NB4 (cell line): ENCODE data around the gene RAB30.

Experiments used
- DNase-seq: peaks from one replicate; pipeline ENCODE4 v3.0.0; 2010; ENCODE audit warnings: low read depth
- H3K4me3 ChIP-seq: one replicate; pipeline ENCODE4 v1.5.1; 2011; ENCODE audit warnings: mild to moderate bottlenecking, low read depth, low read length, moderate library complexity
- MYC ChIP-seq: IDR thresholded peaks from 2 replicates; pipeline ENCODE4 v1.6.1; 2011; ENCODE audit warnings: low read depth, low read length
- POLR2A ChIP-seq: IDR thresholded peaks from 2 replicates; pipeline ENCODE4 v1.6.1; 2011; ENCODE audit warnings: mild to moderate bottlenecking; ENCODE audit not compliant: insufficient read length; ENCODE audit errors: extremely low read depth
- TF ChIP-seq, protein P1 (sequence below): IDR thresholded peaks from one replicate; pipeline ENCODE4 v1.5.1; 2012; ENCODE audit warnings: low read depth, low read length
- TF ChIP-seq, protein P2 (sequence below): IDR thresholded peaks from 2 replicates; pipeline ENCODE4 v1.6.1; 2011; ENCODE audit warnings: low read depth, low read length

RAB30 gene

DNA sequence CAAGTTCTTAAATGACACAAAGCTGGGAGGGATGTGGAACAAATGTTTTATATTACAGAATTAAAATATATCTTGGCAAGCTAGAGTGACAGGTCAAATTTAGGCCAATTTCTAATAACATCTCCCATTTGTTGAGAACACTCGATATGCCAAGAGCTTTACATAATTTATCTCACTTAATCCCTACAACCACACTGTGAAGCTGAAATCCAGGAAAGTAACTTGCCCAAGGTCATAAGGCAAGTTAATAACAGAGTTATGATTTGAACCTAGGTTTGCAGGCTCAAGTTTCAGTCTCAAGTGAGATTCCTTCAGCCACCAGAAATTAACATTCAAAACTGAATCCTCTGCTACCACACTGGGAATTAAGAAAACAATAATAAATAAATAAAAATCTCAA is 38.3 kb downstream of the RAB30 start:
- DNase-seq = no peak
- no peak for TF ChIP-seq MYC
- TF ChIP-seq POLR2A = no peak
- TF ChIP-seq, protein P1, sequence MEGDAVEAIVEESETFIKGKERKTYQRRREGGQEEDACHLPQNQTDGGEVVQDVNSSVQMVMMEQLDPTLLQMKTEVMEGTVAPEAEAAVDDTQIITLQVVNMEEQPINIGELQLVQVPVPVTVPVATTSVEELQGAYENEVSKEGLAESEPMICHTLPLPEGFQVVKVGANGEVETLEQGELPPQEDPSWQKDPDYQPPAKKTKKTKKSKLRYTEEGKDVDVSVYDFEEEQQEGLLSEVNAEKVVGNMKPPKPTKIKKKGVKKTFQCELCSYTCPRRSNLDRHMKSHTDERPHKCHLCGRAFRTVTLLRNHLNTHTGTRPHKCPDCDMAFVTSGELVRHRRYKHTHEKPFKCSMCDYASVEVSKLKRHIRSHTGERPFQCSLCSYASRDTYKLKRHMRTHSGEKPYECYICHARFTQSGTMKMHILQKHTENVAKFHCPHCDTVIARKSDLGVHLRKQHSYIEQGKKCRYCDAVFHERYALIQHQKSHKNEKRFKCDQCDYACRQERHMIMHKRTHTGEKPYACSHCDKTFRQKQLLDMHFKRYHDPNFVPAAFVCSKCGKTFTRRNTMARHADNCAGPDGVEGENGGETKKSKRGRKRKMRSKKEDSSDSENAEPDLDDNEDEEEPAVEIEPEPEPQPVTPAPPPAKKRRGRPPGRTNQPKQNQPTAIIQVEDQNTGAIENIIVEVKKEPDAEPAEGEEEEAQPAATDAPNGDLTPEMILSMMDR = no peak
- TF ChIP-seq, protein P2, sequence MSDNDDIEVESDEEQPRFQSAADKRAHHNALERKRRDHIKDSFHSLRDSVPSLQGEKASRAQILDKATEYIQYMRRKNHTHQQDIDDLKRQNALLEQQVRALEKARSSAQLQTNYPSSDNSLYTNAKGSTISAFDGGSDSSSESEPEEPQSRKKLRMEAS = no peak
- H3K4me3 ChIP-seq = no peak overlapping the region

DNA sequence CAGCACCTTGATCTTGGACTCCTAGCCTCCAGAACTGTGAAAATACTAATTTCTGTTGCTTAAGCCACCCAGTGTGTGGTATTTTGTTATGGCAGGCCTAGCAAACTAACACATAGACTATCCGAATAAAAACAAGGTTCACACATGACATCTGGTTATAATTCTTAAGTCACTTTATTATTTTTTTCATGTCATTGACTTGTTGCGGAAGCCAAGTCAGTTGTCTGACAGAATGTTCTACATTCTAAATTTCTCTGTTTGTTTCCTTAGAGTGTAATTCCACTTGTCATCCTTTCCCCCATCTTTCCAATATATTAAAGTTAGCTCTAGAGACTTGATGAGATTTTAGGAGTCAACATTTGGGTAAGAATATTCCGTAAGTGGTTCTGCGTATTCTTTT is 40.6 kb downstream of the RAB30 start:
- TF ChIP-seq, protein P1 = no peak
- DNase-seq = no peak
- no peak overlapping the region for H3K4me3 ChIP-seq

DNA sequence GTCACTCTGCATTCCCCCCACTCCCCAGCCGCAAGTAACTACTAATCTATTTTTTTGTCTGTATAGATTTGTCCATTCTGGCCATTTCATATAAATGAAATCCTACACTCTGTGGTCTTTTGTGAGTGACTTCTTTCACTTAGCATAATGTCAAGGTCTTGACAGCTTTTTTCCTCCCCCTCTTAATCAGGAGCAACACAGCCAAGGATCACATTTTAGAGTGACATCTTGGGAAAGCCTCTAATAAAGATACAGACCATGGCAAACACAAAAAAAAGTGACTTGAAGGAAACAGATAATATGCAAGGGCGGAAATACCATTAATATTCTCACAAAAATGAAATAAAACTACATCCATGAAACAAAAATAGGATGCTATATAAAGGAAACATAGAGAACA is 43.9 kb downstream of the RAB30 start:
- TF ChIP-seq, protein P2 = no peak
- DNase-seq = no peak
- H3K4me3 ChIP-seq = no peak overlapping the region

DNA sequence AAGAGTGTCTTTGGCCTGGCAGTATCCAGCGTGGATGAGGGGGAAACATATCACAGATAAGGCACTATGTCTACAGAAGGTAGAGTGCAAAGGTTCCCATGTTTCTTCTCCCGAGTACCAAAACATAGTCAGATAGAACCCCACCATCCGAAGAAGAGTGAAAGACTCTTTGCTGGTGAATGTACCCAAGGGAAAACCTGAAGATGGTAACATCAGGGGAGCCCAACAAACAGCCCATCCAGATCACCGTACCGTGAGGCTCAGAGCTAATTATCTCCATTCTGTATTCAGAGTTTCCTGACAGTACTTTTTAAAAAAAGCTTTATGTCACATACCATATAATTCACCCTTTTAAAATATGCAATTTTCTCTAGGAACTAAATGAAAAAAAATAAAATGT is 44.4 kb downstream of the RAB30 start:
- no peak for DNase-seq
- TF ChIP-seq MYC (no peak), POLR2A (no peak)
- TF ChIP-seq, protein P2 = no peak
- TF ChIP-seq, protein P1 = no peak
- H3K4me3 ChIP-seq = no peak overlapping the region

DNA sequence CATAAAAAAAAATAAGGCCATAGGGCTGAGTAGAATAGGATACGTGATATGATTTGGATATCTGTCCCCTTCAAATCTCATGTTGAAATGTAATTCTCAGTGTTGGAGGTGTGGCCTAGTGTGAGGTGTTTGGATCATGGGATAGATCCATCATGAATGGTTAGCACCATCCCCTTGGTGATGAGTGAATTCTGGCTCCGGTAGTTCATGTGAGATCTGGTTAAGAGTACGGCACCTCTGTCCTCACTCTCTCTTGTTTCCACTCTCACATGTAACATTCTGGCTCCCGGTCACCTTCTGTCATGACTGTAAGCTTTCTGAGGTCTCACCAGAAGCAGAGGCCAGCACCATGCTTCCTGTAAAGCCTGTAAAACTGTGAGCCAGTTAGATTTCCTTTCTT is 45.5 kb downstream of the RAB30 start:
- no peak for TF ChIP-seq MYC
- TF ChIP-seq, protein P1 = no peak
- TF ChIP-seq POLR2A = no peak
- TF ChIP-seq, protein P2 = no peak
- no peak for DNase-seq

DNA sequence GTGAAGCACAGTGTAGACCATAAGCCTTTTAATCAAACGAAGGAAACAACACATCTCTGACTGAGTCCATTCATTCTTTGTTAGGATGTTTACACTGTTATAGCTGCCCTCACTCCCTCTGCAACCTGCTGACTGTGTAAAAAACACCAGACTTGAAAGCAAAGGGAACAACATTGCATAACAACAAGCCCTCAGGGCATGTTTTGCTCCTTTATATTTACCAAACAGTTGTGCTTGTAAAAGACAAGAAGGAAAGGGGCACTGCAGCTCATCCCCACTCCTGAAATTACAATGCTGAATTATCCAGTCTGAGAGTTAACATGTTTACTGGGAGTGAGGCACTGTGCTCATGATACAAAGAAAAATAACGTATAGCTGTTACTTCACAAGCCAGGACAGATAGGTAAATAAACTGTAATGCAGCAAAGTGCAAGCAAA is 46.4 kb downstream of the RAB30 start:
- TF ChIP-seq, protein P2 = no peak
- no peak for TF ChIP-seq MYC
- TF ChIP-seq, protein P1 = no peak
- no peak for TF ChIP-seq POLR2A
- H3K4me3 ChIP-seq = no peak overlapping the region
- DNase-seq = no peak

More for the DNA sequence above, 45.5 kb downstream of the RAB30 start:
- no peak overlapping the region for H3K4me3 ChIP-seq
